ENCODE measurements around the gene VRK1.

- TF ChIP-seq GATA2 (IDR thresholded peaks at IDR 0.05; ENCODE audit: low read depth, low read length) (no peak), GATA3 (IDR thresholded peaks at IDR 0.05; ENCODE audit: low read depth, low read length) (no peak)
Measured at GRCh38 chr14:96838449-96838848, 41.3 kb downstream of the VRK1 start.
